H1 (cell line): ENCODE measurements around the gene ELOVL1. TPM values are rescaled to one million over a fixed set of nuclear protein-coding genes. Genes with fewer than 3 reads are reported as not detected.

Experiments used
- CTCF ChIA-PET: fragments of 300-600 bp; sonication (Branson Sonifier 250); formaldehyde crosslinking; loops from one replicate; lab custom pipeline; 2021; ENCODE audit not compliant: partially characterized antibody; lab: Charles Lee
- POLR2A ChIA-PET: fragments of 300-600 bp; sonication (Branson Sonifier 250); formaldehyde crosslinking; loops from one replicate; lab custom pipeline; 2021; ENCODE audit warnings: inconsistent platforms; ENCODE audit not compliant: partially characterized antibody; lab: Charles Lee
- DNase-seq, 2 experiments: peaks; one replicate each; pipeline versions ENCODE4 v3.0.0 to v3.0.0-alpha.2; 2010 to 2022; ENCODE audit warnings: low spot score in 2 of 2, low read depth in 1 of 2, mixed read lengths in 1 of 2
- FAIRE-seq: peaks from 2 replicates; lab custom pipeline; 2011; peaks lifted over from hg19 to GRCh38; lab: Jason Lieb, UNC
- H2AFZ ChIP-seq: 2 replicates; pipeline ENCODE4 v1.8.1; 2012; ENCODE audit warnings: low read length, inconsistent platforms
- H2AK5ac ChIP-seq: 2 replicates; pipeline ENCODE4 v1.6.1; 2013; ENCODE audit warnings: low read depth, low read length
- H2BK120ac ChIP-seq: replicated peaks from 2 replicates; pipeline ENCODE3; 2013; ENCODE audit warnings: low read depth, low read length, inconsistent platforms
- H2BK12ac ChIP-seq: 2 replicates; pipeline ENCODE4 v1.6.1; 2013; ENCODE audit warnings: low read depth, low read length
- H2BK15ac ChIP-seq: 2 replicates; pipeline ENCODE4 v1.6.1; 2013; ENCODE audit warnings: low read length
- H2BK20ac ChIP-seq: 2 replicates; pipeline ENCODE4 v1.6.1; 2013; ENCODE audit warnings: low read length
- H2BK5ac ChIP-seq: 2 replicates; pipeline ENCODE4 v1.6.1; 2013; ENCODE audit warnings: low read depth, low read length
- H3K14ac ChIP-seq: 2 replicates; pipeline ENCODE4 v1.6.1; 2013; ENCODE audit warnings: inconsistent platforms; ENCODE audit not compliant: insufficient read length
- H3K18ac ChIP-seq: 2 replicates; pipeline ENCODE4 v1.6.1; 2013; ENCODE audit warnings: low read length; ENCODE audit errors: extremely low read depth
- H3K23ac ChIP-seq: 2 replicates; pipeline ENCODE4 v1.6.1; 2013; ENCODE audit warnings: inconsistent platforms; ENCODE audit not compliant: insufficient read length
- H3K23me2 ChIP-seq: 2 replicates; pipeline ENCODE4 v1.6.1; 2013; ENCODE audit warnings: low read depth, low read length
- H3K27ac ChIP-seq: 2 replicates; pipeline ENCODE4 v1.6.1; 2011; ENCODE audit warnings: low read depth, low read length, inconsistent platforms
- H3K27me3 ChIP-seq, 4 experiments: replicated peaks in 1 of 4; 1 replicate in 1 of 4; 2 replicates in 3 of 4; pipeline versions ENCODE4 v1.6.1 to v1.8.1; 2011 to 2013; ENCODE audit warnings: low read length in 3 of 4, mild to moderate bottlenecking in 3 of 4, inconsistent platforms in 2 of 4, mixed read lengths in 2 of 4, moderate library complexity in 1 of 4; ENCODE audit not compliant: control insufficient read depth in 3 of 4, insufficient read depth in 3 of 4; ENCODE audit errors: extremely low read depth in 1 of 4
- H3K36me3 ChIP-seq, 4 experiments: 2 replicates each; pipeline versions ENCODE4 v1.6.1 to v1.8.1; 2011 to 2013; ENCODE audit warnings: mild to moderate bottlenecking in 4 of 4, low read length in 3 of 4, moderate library complexity in 2 of 4, control low read depth in 1 of 4, inconsistent platforms in 1 of 4; ENCODE audit not compliant: insufficient read depth in 4 of 4, control insufficient read depth in 2 of 4
- H3K4ac ChIP-seq: replicated peaks from 2 replicates; pipeline ENCODE3; 2013; ENCODE audit warnings: low read length, low read depth, mixed read lengths, inconsistent platforms; ENCODE audit not compliant: insufficient read length
- H3K4me1 ChIP-seq, 4 experiments: replicated peaks in 1 of 4; 1 replicate in 1 of 4; 2 replicates in 3 of 4; pipeline versions ENCODE4 v1.6.1 to v1.8.1; 2011 to 2013; ENCODE audit warnings: low read length in 3 of 4, inconsistent platforms in 2 of 4, mixed read lengths in 1 of 4; ENCODE audit not compliant: insufficient read depth in 4 of 4, control insufficient read depth in 3 of 4
- H3K4me2 ChIP-seq, 2 experiments: 2 replicates each; pipeline versions ENCODE4 v1.6.1 to v1.8.1; 2011 to 2013; ENCODE audit warnings: low read depth in 2 of 2, low read length in 2 of 2, control low read depth in 1 of 2, inconsistent platforms in 1 of 2, mild to moderate bottlenecking in 1 of 2; ENCODE audit not compliant: insufficient read depth in 1 of 2
- H3K4me3 ChIP-seq, 4 experiments: fragments of 200-600, 300-600 bp in 1 of 4; sonication (generic), shearing (Covaris generic), sonication (Bioruptor Twin) in 1 of 4; 2 replicates each; pipeline versions ENCODE4 v1.5.1 to v1.8.1; 2011 to 2016; ENCODE audit warnings: low read length in 4 of 4, low read depth in 3 of 4, control low read depth in 2 of 4, inconsistent platforms in 2 of 4, mild to moderate bottlenecking in 2 of 4, mixed read lengths in 1 of 4, moderate library complexity in 1 of 4; ENCODE audit not compliant: insufficient read depth in 2 of 4; ENCODE audit errors: extremely low read depth in 1 of 4
- H3K56ac ChIP-seq: replicated peaks from 2 replicates; pipeline ENCODE3; 2013; ENCODE audit warnings: low read depth, mild to moderate bottlenecking, mixed read lengths, low read length, inconsistent platforms; ENCODE audit not compliant: insufficient read length
- H3K79me1 ChIP-seq: 2 replicates; pipeline ENCODE4 v1.6.1; 2013; ENCODE audit warnings: low read depth, low read length, control low read depth
- H3K79me2 ChIP-seq, 2 experiments: 2 replicates each; pipeline versions ENCODE4 v1.6.1 to v1.8.1; 2012 to 2013; ENCODE audit warnings: low read length in 2 of 2, mild to moderate bottlenecking in 2 of 2, inconsistent platforms in 1 of 2; ENCODE audit not compliant: insufficient read depth in 2 of 2, control insufficient read depth in 1 of 2
- H3K9ac ChIP-seq, 4 experiments: replicated peaks in 1 of 4; 1 replicate in 1 of 4; 2 replicates in 3 of 4; pipeline versions ENCODE4 v1.6.1 to v1.8.1; 2011 to 2013; ENCODE audit warnings: low read depth in 3 of 4, low read length in 3 of 4, control low read depth in 2 of 4, mild to moderate bottlenecking in 2 of 4, moderate library complexity in 2 of 4, inconsistent platforms in 1 of 4; ENCODE audit errors: extremely low read depth in 1 of 4
- H3K9me3 ChIP-seq, 2 experiments: 2 replicates each; pipeline versions ENCODE4 v1.6.1 to v1.8.1; 2012 to 2013; ENCODE audit warnings: mild to moderate bottlenecking in 2 of 2, moderate library complexity in 2 of 2, control low read depth in 1 of 2, inconsistent platforms in 1 of 2, low read depth in 1 of 2, low read length in 1 of 2, mixed read lengths in 1 of 2; ENCODE audit not compliant: insufficient read depth in 2 of 2
- H4K20me1 ChIP-seq, 2 experiments: replicated peaks in 1 of 2; 2 replicates each; pipeline versions ENCODE3 to v1.8.1; 2011 to 2013; ENCODE audit warnings: inconsistent platforms in 2 of 2, low read length in 2 of 2, mild to moderate bottlenecking in 1 of 2; ENCODE audit not compliant: insufficient read depth in 2 of 2, control insufficient read depth in 1 of 2
- H4K5ac ChIP-seq: 2 replicates; pipeline ENCODE4 v1.6.1; 2013; ENCODE audit warnings: low read length, low read depth, mixed read lengths, inconsistent platforms; ENCODE audit not compliant: insufficient read length
- H4K8ac ChIP-seq: 2 replicates; pipeline ENCODE4 v1.8.0; 2013; ENCODE audit warnings: mild to moderate bottlenecking, moderate library complexity, low read length, inconsistent platforms; ENCODE audit not compliant: insufficient read depth; ENCODE audit errors: extremely low read depth
- H4K91ac ChIP-seq: replicated peaks from 2 replicates; pipeline ENCODE3; 2013; ENCODE audit warnings: low read length, mixed read lengths, inconsistent platforms; ENCODE audit not compliant: insufficient read length
- CTBP2 ChIP-seq: IDR thresholded peaks from 2 replicates; pipeline ENCODE4 v1.7.0; 2011; ENCODE audit warnings: borderline replicate concordance, mild to moderate bottlenecking, moderate library complexity, mixed read lengths, low read length; ENCODE audit not compliant: insufficient read depth, insufficient read length
- WGBS, 2 experiments: shearing (Covaris generic) in 1 of 2; methylation state at CpG; one replicate each; pipeline versions ENCODE4 v1.1.6 to v1.1.7; 2013 to 2015; ENCODE audit warnings: low lambda C conversion rate in 2 of 2, mixed read lengths in 2 of 2, inconsistent platforms in 1 of 2, low coverage in 1 of 2, missing lambda C conversion rate in 1 of 2; ENCODE audit not compliant: insufficient replicate concordance in 2 of 2, insufficient coverage in 1 of 2, insufficient read length in 1 of 2; ENCODE audit errors: extremely low coverage in 1 of 2, missing lambda C conversion rate in 1 of 2; 5-methylcytosine and 5-hydroxymethylcytosine counted together
- polyA plus RNA-seq, 7 experiments: library from polyadenylated mRNA; depleted of rRNA in 3 of 7; stranded (reverse) in 5 of 7; unstranded in 2 of 7; fragments of >200 nt in 5 of 7; fragments of 200-250 nt in 2 of 7; gene quantifications; 1 replicate in 5 of 7; 2 replicates in 1 of 7; 4 replicates in 1 of 7; pipeline versions ENCODE4 v1.2.1 to v1.2.3, GENCODE V29; 2011 to 2013; ENCODE audit warnings: missing spikeins in 2 of 7, mixed read lengths in 2 of 7
- total RNA-seq: library from RNA; stranded (reverse); fragmentation: NEBNext Ultra II Directional; extraction: Animal tissue kit (Norgen Biotek cat#: 25700); gene quantifications from 2 replicates; pipeline ENCODE4 v1.2.1, GENCODE V29; 2021

ELOVL1 gene
- total and polyA plus RNA-seq, 2 of the 8 experiments (the other 6 are each of a cell fraction or from before 2014, with no cell fraction given) = 28.5 to 68.1 TPM

- no peak overlapping the region for H3K23ac ChIP-seq
- H4K20me1 ChIP-seq = no peaks in the 10 kb centered on the region
- no peaks in the 10 kb centered on the region for H3K23me2 ChIP-seq
- CTCF ChIA-PET = interaction anchor here (0.9 to 1.0 kb wide), 2 partner anchors 10 to 75 kb away, joined by 3 to 4 read pairs; no protein-coding TSS in a partner anchor
- no peak overlapping the region for H2BK120ac ChIP-seq
- no peak for TF ChIP-seq CTBP2
- H2BK20ac ChIP-seq = no peak overlapping the region
- no peak overlapping the region for H2BK15ac ChIP-seq
- H3K4me2 ChIP-seq = no peak overlapping the region
- H3K9me3 ChIP-seq = no peaks in the 10 kb centered on the region
- H2BK5ac ChIP-seq = no peak overlapping the region
- H4K91ac ChIP-seq = no peak overlapping the region
- no peak for DNase-seq
- no peaks in the 10 kb centered on the region for H3K79me2 ChIP-seq
- no peak overlapping the region for H3K4me3 ChIP-seq
- H3K27ac ChIP-seq = no peak overlapping the region
- H3K36me3 ChIP-seq = no peaks in the 10 kb centered on the region
- H4K5ac ChIP-seq = no peak overlapping the region
- no peak overlapping the region for H3K56ac ChIP-seq
- H3K79me1 ChIP-seq = no peaks in the 10 kb centered on the region
- H2AFZ ChIP-seq = no peak overlapping the region
- no peak overlapping the region for H3K9ac ChIP-seq
- no peak overlapping the region for H2BK12ac ChIP-seq
- no peak overlapping the region for H4K8ac ChIP-seq
- no peaks in the 10 kb centered on the region for H3K27me3 ChIP-seq
- no peaks in the 10 kb centered on the region for H3K4me1 ChIP-seq
- H2AK5ac ChIP-seq = no peak overlapping the region
- H3K4ac ChIP-seq = no peak overlapping the region
- POLR2A ChIA-PET = interaction anchor here (1.4 to 2.3 kb wide), 3 partner anchors 19 to 29 kb away, joined by 3 to 9 read pairs (median 5); partner anchors contain the start of genes CDC20 and ELOVL1
- no peak overlapping the region for H3K14ac ChIP-seq
- WGBS, 2 experiments = 76% methylated on average over 6 of the region's 6 CpGs; no CpG with 5 or more reads in 1 of the 2 experiments
- no peak overlapping the region for H3K18ac ChIP-seq
- FAIRE-seq = no peak
Observed at GRCh38 chr1:43339584-43340232, 28.1 kb downstream of the ELOVL1 start.
